GM18907 (cell line): ENCODE data around the gene HCN2.
"Not testable (repeated sequence)": the region's sequence is repeated elsewhere in the genome, so short reads cannot be mapped to it uniquely, and the experiment has no call there.

Experiments
- ATAC-seq: cut with Tn5 transposase; IDR thresholded peaks from one replicate; pipeline ENCODE4 v1.9.1; 2021; ENCODE audit warnings: mild to moderate bottlenecking, moderate library complexity; ENCODE audit not compliant: unreplicated experiment

Gene HCN2

GRCh38 chr19:602391-603301, 13.0 kb downstream of the HCN2 start:
- no peak for ATAC-seq

- ATAC-seq: not testable (repeated sequence)
Measured at GRCh38 chr19:603302-603639, 13.6 kb downstream of the HCN2 start.

- not testable (repeated sequence) for ATAC-seq
Measured at GRCh38 chr19:603779-604178, 14.1 kb downstream of the HCN2 start.

- ATAC-seq: no peak
Measured at GRCh38 chr19:604355-604754, 14.7 kb downstream of the HCN2 start.

GRCh38 chr19:605061-605971, 15.6 kb downstream of the HCN2 start:
- ATAC-seq: not testable (repeated sequence)

- no peak for ATAC-seq
Measured at GRCh38 chr19:607301-608154, 17.8 kb downstream of the HCN2 start.

GRCh38 chr19:608155-609003, 18.7 kb downstream of the HCN2 start:
- no peak for ATAC-seq

GRCh38 chr19:609004-609346, 19.3 kb downstream of the HCN2 start:
- no peak for ATAC-seq

GRCh38 chr19:610071-610800, 20.6 kb downstream of the HCN2 start:
- ATAC-seq: no peak

- ATAC-seq: no peak
Measured at GRCh38 chr19:610801-611480, 21.3 kb downstream of the HCN2 start.

- ATAC-seq: no peak
Measured at GRCh38 chr19:611481-611868, 21.8 kb downstream of the HCN2 start.

- no peak for ATAC-seq
Measured at GRCh38 chr19:612941-613340, 23.3 kb downstream of the HCN2 start.

GRCh38 chr19:613732-614567, 24.3 kb downstream of the HCN2 start:
- ATAC-seq: no peak

- ATAC-seq: no peak
Measured at GRCh38 chr19:615619-616018, 25.9 kb downstream of the HCN2 start.

- no peak for ATAC-seq
Measured at GRCh38 chr19:616062-616700, 26.5 kb downstream of the HCN2 start.

GRCh38 chr19:616747-617526, 27.3 kb downstream of the HCN2 start:
- no peak for ATAC-seq
